K562 (cell line): ENCODE data around the gene DLGAP1. TPM values are rescaled to one million over a fixed set of nuclear protein-coding genes. Genes with fewer than 3 reads are reported as not detected.

Source experiments
- BACH1 ChIP-seq: fragments of 200-800 bp; sonication (Bioruptor generic); IDR thresholded peaks from 2 replicates; pipeline ENCODE4 v1.6.1; 2016; ENCODE audit warnings: missing genetic modification characterization, missing compliant biosample characterization
- CCNT2 ChIP-seq: IDR thresholded peaks from 2 replicates; pipeline ENCODE4 v1.6.1; 2011; ENCODE audit warnings: borderline replicate concordance, low read depth, mild to moderate bottlenecking, moderate library complexity, mixed read lengths, low read length; ENCODE audit not compliant: insufficient read length; ENCODE audit errors: extremely low read depth
- ELF4 ChIP-seq: fragments of 450-650 bp; formaldehyde crosslinking; IDR thresholded peaks from 2 replicates; pipeline ENCODE4 v1.4.0; 2022; ENCODE audit warnings: missing genetic modification characterization
- FIP1L1 ChIP-seq: fragments of 200-400 bp; formaldehyde crosslinking; IDR thresholded peaks from 2 replicates; pipeline ENCODE4 v1.6.1; 2018; ENCODE audit warnings: mild to moderate bottlenecking, low read depth, low read length; ENCODE audit not compliant: poor library complexity, severe bottlenecking
- KAT8 ChIP-seq: fragments of 450-650 bp; IDR thresholded peaks from 2 replicates; pipeline ENCODE4 v1.6.1; 2016; ENCODE audit warnings: low read depth, mild to moderate bottlenecking
- MEF2A ChIP-seq: IDR thresholded peaks from 2 replicates; pipeline ENCODE4 v1.6.1; 2011; ENCODE audit warnings: low read depth, mild to moderate bottlenecking, low read length, moderate library complexity; ENCODE audit not compliant: control insufficient read depth
- PHF8 ChIP-seq: fragments of 200-600 bp; sonication (generic); IDR thresholded peaks from 2 replicates; pipeline ENCODE4 v1.6.1; 2012; ENCODE audit warnings: mixed run types, mild to moderate bottlenecking, inconsistent platforms, low read length, moderate library complexity, borderline replicate concordance
- TCF3 ChIP-seq: sonication (generic); formaldehyde crosslinking; IDR thresholded peaks from 2 replicates; pipeline ENCODE4 v1.4.0; 2020; ENCODE audit warnings: mild to moderate bottlenecking, missing genetic modification reagents
- ZNF174 ChIP-seq: fragments of 250-450 bp; sonication (Bioruptor Pico); IDR thresholded peaks from 2 replicates; pipeline ENCODE4 v1.4.0; 2020; ENCODE audit warnings: mild to moderate bottlenecking
- ZNF184 ChIP-seq: sonication (generic); formaldehyde crosslinking; IDR thresholded peaks from 2 replicates; pipeline ENCODE4 v1.5.0; 2020; ENCODE audit warnings: missing genetic modification reagents
- ZNF232 ChIP-seq: sonication (generic); formaldehyde crosslinking; IDR thresholded peaks from 2 replicates; pipeline ENCODE4 v1.8.0; 2022; ENCODE audit warnings: mild to moderate bottlenecking, missing genetic modification reagents
- polyA plus RNA-seq, 8 experiments: library from polyadenylated mRNA; depleted of rRNA in 4 of 8; stranded (reverse) in 5 of 8; unstranded in 3 of 8; fragments of >200 nt; fragmentation: Nextera tagmentation in 2 of 8; fragmentation: Illumina TruSeq in 1 of 8; extraction: Ambion mirVana in 2 of 8; extraction: Trizol in 1 of 8; gene quantifications; 2 replicates each; pipeline versions ENCODE4 v1.2.1 to v1.2.3, GENCODE V29; 2011 to 2014; ENCODE audit warnings: inconsistent platforms in 1 of 8, missing spikeins in 1 of 8
- total RNA-seq, 7 experiments: library from RNA; depleted of rRNA in 6 of 7; stranded (reverse); fragments of >200 nt in 6 of 7; fragmentation: Illumina TruSeq in 2 of 7; extraction: Trizol in 2 of 7; gene quantifications; 2 replicates each; pipeline versions ENCODE4 v1.2.1 to v1.2.3, GENCODE V29; 2011 to 2021; ENCODE audit warnings: low replicate concordance in 1 of 7
- TF ChIP-seq, protein P1 (sequence below): sonication (generic); formaldehyde crosslinking; IDR thresholded peaks from 2 replicates; pipeline ENCODE4 v1.8.0; 2022; ENCODE audit warnings: mild to moderate bottlenecking, missing genetic modification reagents
- TF ChIP-seq, protein P2 (sequence below): fragments of 250-450 bp; sonication (Bioruptor Pico); IDR thresholded peaks from 2 replicates; pipeline ENCODE4 v1.8.0; 2022; ENCODE audit warnings: inconsistent platforms
- TF ChIP-seq, protein P3 (sequence below): fragments of 450-650 bp; formaldehyde crosslinking; IDR thresholded peaks from 2 replicates; pipeline ENCODE4 v1.4.0; 2020; ENCODE audit warnings: mild to moderate bottlenecking, mixed read lengths
- TF ChIP-seq, protein P4 (sequence below): fragments of 250-450 bp; sonication (Bioruptor Pico); IDR thresholded peaks from 2 replicates; pipeline ENCODE4 v1.5.0; 2021; ENCODE audit warnings: mild to moderate bottlenecking, borderline replicate concordance
- TF ChIP-seq, protein P5 (sequence below): fragments of 250-450 bp; sonication (Bioruptor Pico); IDR thresholded peaks from 2 replicates; pipeline ENCODE4 v1.4.0; 2020

The DLGAP1 gene
- total and polyA plus RNA-seq, 9 of the 15 experiments (the other 6 are each of a cell fraction or from before 2014, with no cell fraction given): 0.04 to 0.22 (median 0.08) TPM

DNA sequence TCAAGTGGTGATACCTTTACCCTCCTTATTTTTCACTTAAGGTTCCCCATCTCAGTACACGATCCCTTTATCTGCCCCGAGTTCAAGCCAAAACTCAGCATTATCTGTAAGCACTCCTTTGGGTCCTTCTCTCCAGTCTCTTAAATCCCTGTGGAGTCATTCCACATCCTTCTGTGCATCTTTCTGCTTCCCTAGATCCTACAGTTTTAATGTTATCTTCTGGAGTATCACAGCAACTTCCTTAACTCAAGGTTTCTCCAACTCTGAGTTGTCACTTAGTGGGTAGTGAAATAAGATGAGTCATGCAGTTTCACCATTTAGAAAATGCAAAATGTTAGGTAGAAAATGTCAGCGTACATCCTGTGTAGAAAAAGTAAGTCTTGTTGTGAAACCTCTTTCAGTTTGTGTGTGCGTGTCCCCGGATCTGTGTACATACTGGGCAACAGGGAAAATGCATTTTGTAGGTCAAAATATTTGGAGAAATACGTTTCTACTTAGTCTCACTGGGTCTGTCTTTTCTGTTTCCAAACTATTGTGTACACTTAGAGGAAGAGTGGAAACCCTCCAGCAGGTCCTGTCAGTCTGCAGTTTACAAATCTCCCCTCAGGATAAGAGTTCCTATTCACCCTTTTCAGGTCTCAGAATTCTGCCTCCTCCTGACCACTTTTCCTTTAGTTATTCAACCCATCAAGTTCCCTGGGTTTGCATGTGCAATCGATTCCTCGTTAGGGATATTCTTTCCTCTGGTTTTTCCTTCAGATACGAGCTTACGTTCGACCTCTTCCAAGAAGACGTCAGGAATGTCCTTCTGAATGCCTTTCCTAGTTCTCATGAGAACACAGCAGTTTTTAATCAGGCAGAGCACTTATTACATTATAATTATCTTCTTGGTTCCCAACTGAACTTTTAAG lies 850.4 kb downstream of the DLGAP1 start (continued):
- TF ChIP-seq MEF2A: no peak
- no peak for TF ChIP-seq ZNF174
- TF ChIP-seq, protein P1, sequence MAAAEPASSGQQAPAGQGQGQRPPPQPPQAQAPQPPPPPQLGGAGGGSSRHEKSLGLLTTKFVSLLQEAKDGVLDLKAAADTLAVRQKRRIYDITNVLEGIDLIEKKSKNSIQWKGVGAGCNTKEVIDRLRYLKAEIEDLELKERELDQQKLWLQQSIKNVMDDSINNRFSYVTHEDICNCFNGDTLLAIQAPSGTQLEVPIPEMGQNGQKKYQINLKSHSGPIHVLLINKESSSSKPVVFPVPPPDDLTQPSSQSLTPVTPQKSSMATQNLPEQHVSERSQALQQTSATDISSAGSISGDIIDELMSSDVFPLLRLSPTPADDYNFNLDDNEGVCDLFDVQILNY: peak; percentile 69; the same call in 1 of the 2 replicates
- TF ChIP-seq PHF8: peak; percentile 18; the same call in 1 of the 2 replicates
- TF ChIP-seq BACH1 (tag): peak; percentile 79
- TF ChIP-seq, protein P2, sequence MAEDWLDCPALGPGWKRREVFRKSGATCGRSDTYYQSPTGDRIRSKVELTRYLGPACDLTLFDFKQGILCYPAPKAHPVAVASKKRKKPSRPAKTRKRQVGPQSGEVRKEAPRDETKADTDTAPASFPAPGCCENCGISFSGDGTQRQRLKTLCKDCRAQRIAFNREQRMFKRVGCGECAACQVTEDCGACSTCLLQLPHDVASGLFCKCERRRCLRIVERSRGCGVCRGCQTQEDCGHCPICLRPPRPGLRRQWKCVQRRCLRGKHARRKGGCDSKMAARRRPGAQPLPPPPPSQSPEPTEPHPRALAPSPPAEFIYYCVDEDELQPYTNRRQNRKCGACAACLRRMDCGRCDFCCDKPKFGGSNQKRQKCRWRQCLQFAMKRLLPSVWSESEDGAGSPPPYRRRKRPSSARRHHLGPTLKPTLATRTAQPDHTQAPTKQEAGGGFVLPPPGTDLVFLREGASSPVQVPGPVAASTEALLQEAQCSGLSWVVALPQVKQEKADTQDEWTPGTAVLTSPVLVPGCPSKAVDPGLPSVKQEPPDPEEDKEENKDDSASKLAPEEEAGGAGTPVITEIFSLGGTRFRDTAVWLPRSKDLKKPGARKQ (CRISPR knock-in tag): no peak
- TF ChIP-seq CCNT2: peak; percentile 27
- TF ChIP-seq, protein P3, sequence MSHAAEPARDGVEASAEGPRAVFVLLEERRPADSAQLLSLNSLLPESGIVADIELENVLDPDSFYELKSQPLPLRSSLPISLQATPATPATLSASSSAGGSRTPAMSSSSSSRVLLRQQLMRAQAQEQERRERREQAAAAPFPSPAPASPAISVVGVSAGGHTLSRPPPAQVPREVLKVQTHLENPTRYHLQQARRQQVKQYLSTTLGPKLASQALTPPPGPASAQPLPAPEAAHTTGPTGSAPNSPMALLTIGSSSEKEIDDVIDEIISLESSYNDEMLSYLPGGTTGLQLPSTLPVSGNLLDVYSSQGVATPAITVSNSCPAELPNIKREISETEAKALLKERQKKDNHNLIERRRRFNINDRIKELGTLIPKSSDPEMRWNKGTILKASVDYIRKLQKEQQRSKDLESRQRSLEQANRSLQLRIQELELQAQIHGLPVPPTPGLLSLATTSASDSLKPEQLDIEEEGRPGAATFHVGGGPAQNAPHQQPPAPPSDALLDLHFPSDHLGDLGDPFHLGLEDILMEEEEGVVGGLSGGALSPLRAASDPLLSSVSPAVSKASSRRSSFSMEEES (CRISPR knock-in tag): peak; percentile 13; the same call in 1 of the 2 replicates
- TF ChIP-seq ZNF232 (CRISPR knock-in tag): peak; percentile 16; the same call in 1 of the 2 replicates
- peak; percentile 1; the same call in 1 of the 2 replicates for TF ChIP-seq ELF4 (CRISPR knock-in tag)
- peak; percentile 9; the same call in 1 of the 2 replicates for TF ChIP-seq TCF3 (CRISPR knock-in tag)
- TF ChIP-seq, protein P4, sequence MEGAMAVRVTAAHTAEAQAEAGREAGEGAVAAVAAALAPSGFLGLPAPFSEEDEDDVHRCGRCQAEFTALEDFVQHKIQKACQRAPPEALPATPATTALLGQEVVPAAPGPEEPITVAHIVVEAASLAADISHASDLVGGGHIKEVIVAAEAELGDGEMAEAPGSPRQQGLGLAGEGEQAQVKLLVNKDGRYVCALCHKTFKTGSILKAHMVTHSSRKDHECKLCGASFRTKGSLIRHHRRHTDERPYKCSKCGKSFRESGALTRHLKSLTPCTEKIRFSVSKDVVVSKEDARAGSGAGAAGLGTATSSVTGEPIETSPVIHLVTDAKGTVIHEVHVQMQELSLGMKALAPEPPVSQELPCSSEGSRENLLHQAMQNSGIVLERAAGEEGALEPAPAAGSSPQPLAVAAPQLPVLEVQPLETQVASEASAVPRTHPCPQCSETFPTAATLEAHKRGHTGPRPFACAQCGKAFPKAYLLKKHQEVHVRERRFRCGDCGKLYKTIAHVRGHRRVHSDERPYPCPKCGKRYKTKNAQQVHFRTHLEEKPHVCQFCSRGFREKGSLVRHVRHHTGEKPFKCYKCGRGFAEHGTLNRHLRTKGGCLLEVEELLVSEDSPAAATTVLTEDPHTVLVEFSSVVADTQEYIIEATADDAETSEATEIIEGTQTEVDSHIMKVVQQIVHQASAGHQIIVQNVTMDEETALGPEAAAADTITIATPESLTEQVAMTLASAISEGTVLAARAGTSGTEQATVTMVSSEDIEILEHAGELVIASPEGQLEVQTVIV (CRISPR knock-in tag): peak; percentile 54; the same call in 1 of the 2 replicates
- TF ChIP-seq, protein P5, sequence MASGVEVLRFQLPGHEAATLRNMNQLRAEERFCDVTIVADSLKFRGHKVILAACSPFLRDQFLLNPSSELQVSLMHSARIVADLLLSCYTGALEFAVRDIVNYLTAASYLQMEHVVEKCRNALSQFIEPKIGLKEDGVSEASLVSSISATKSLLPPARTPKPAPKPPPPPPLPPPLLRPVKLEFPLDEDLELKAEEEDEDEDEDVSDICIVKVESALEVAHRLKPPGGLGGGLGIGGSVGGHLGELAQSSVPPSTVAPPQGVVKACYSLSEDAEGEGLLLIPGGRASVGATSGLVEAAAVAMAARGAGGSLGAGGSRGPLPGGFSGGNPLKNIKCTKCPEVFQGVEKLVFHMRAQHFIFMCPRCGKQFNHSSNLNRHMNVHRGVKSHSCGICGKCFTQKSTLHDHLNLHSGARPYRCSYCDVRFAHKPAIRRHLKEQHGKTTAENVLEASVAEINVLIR (CRISPR knock-in tag): peak; percentile 24; the same call in 1 of the 2 replicates
- no peak for TF ChIP-seq KAT8
- TF ChIP-seq ZNF184 (CRISPR knock-in tag): no peak
- TF ChIP-seq FIP1L1: peak; percentile 36
